Left lung (tissue), 10 donors: ENCODE data around the gene NCMAP. TPM values are rescaled to one million over a fixed set of nuclear protein-coding genes. Genes with fewer than 3 reads are reported as not detected.

Experiments
- ATAC-seq: fragments of 200-7000 bp; cut with Tn5 transposase; one replicate; pipeline ENCODE4 v1.9.1; 2020; ENCODE audit warnings: moderate library complexity
- DNase-seq, 4 donors: peaks; one replicate each; pipeline ENCODE4 v3.0.0-alpha.2; 2013 to 2020
- H3K27ac ChIP-seq, 2 donors: fragments of 200-600 bp; sonication (generic) in 1 of 2; one replicate each; pipeline versions ENCODE4 v1.5.0 to v1.8.0; 2020 to 2021
- H3K27me3 ChIP-seq, 2 donors: fragments of 200-600 bp; sonication (generic) in 1 of 2; one replicate each; pipeline versions ENCODE4 v1.5.0 to v1.8.0; 2020 to 2021
- H3K36me3 ChIP-seq, 2 donors: fragments of 200-600 bp; sonication (generic) in 1 of 2; one replicate each; pipeline versions ENCODE4 v1.5.0 to v1.8.0; 2020 to 2021
- H3K4me1 ChIP-seq, 2 donors: fragments of 200-600 bp; one replicate each; pipeline ENCODE4 v1.8.0; 2021
- H3K4me3 ChIP-seq, 2 donors: fragments of 200-600 bp; sonication (generic) in 1 of 2; one replicate each; pipeline versions ENCODE4 v1.5.0 to v1.8.0; 2020 to 2021; ENCODE audit warnings: mild to moderate bottlenecking in 1 of 2
- H3K9me3 ChIP-seq, 2 donors: fragments of 200-600 bp; sonication (generic) in 1 of 2; one replicate each; pipeline versions ENCODE4 v1.5.0 to v1.8.0; 2020 to 2021
- CTCF ChIP-seq, 2 donors: fragments of 200-600 bp; sonication (generic) in 1 of 2; IDR thresholded peaks; one replicate each; pipeline versions ENCODE4 v1.5.0 to v1.8.0; 2021; ENCODE audit warnings: antibody characterized with exemption in 2 of 2
- intact Hi-C, 2 donors: fragments of 100-400 bp; cut with DNase I; formaldehyde crosslinking; loops; one replicate each; pipeline versions ENCODE4 v1.11.2 to v1.14.2; 2022
- polyA plus RNA-seq, 6 donors: library from polyadenylated mRNA; unstranded; fragments of 120-200 nt; gene quantifications; one replicate each; pipeline ENCODE4 v1.2.1, GENCODE V29; 2013; ENCODE audit not compliant: insufficient read length in 6 of 6
- total RNA-seq, 2 donors: library from RNA; stranded (reverse); fragmentation: NEBNext Ultra II Directional; extraction: Animal tissue kit (Norgen Biotek cat#: 25700); gene quantifications; one replicate each; pipeline ENCODE4 v1.2.1, GENCODE V29; 2021
- donor health status: DM: no; HTN: yes; CAD: no.
- donor health status: DM: no; HTN: no; CAD: no.

Gene NCMAP
- total and polyA plus RNA-seq, 8 donors, result 3.0 to 7.8 (median 5.4) TPM

- no peak for DNase-seq
- peaks cover 11 to 50% of the 10 kb centered on the region in 2 donors for H3K27me3 ChIP-seq
- intact Hi-C loops, result no loop called here
Measured at GRCh38 chr1:24557220-24557619, 1.3 kb downstream of the NCMAP start.

GRCh38 chr1:24557711-24558131, 1.8 kb downstream of the NCMAP start:
- Histone ChIP-seq H3K4me3 (no peak overlapping the region), H3K27me3 (peaks cover 11 to 55% of the 10 kb centered on the region in 2 donors), H3K4me1 (peaks cover 5 to 27% of the 10 kb centered on the region in 2 donors), H3K27ac (no peak overlapping the region), H3K36me3 (no peaks in the 10 kb centered on the region), H3K9me3 (no peaks in the 10 kb centered on the region)
- DNase-seq, result no peak
- intact Hi-C loops, result no loop called here
- ATAC-seq, result no peak
- no peak for TF ChIP-seq CTCF (IDR thresholded peaks at IDR 0.05)

More at GRCh38 chr1:24557220-24557619, 1.3 kb downstream of the NCMAP start:
- Histone ChIP-seq H3K9me3 (no peaks in the 10 kb centered on the region), H3K27ac (no peak overlapping the region), H3K4me3 (no peak overlapping the region), H3K36me3 (no peaks in the 10 kb centered on the region), H3K4me1 (peaks cover 5 to 27% of the 10 kb centered on the region in 2 donors)
- TF ChIP-seq CTCF (IDR thresholded peaks at IDR 0.05), result no peak
- no peak for ATAC-seq

GRCh38 chr1:24558455-24558854, 2.6 kb downstream of the NCMAP start:
- Histone ChIP-seq H3K36me3 (no peaks in the 10 kb centered on the region), H3K4me3 (no peak overlapping the region), H3K9me3 (no peaks in the 10 kb centered on the region), H3K4me1 (peaks cover 5 to 27% of the 10 kb centered on the region in 2 donors), H3K27me3 (peaks cover 11 to 57% of the 10 kb centered on the region in 2 donors), H3K27ac (no peak overlapping the region)
- ATAC-seq (no peak), DNase-seq (no peak)
- TF ChIP-seq CTCF (IDR thresholded peaks at IDR 0.05), result no peak
- intact Hi-C loops, result no loop called here

GRCh38 chr1:24558902-24559791, 3.3 kb downstream of the NCMAP start:
- no peaks in the 10 kb centered on the region for H3K9me3 ChIP-seq
- peak; percentile 74 for ATAC-seq
- peak in 2 of 4 donors; percentile 61 to 72 for DNase-seq
- no peaks in the 10 kb centered on the region for H3K36me3 ChIP-seq
- no peak for TF ChIP-seq CTCF (IDR thresholded peaks at IDR 0.05)
- intact Hi-C loops, result no loop called here
- H3K27ac ChIP-seq, result no peak overlapping the region
- H3K27me3 ChIP-seq, result peaks cover 11 to 52% of the 10 kb centered on the region in 2 donors
- H3K4me1 ChIP-seq, result peaks cover 5 to 27% of the 10 kb centered on the region in 2 donors
- no peak overlapping the region for H3K4me3 ChIP-seq

GRCh38 chr1:24560361-24560760, 4.5 kb downstream of the NCMAP start:
- Histone ChIP-seq H3K27ac (no peak overlapping the region), H3K36me3 (no peaks in the 10 kb centered on the region), H3K27me3 (peaks cover 11 to 40% of the 10 kb centered on the region in 2 donors), H3K9me3 (no peaks in the 10 kb centered on the region), H3K4me1 (peaks cover 5 to 27% of the 10 kb centered on the region in 2 donors), H3K4me3 (no peak overlapping the region)
- DNase-seq, result peak in 1 of 4 donors; percentile 3
- intact Hi-C loops, result no loop called here
- no peak for ATAC-seq
- TF ChIP-seq CTCF (IDR thresholded peaks at IDR 0.05), result no peak
